VCaP (cell line): ENCODE results near the gene MTF1.

Experiments used
- H3K27ac ChIP-seq: fragments of 450-650 bp; 2 replicates; pipeline ENCODE4 v1.5.1; 2017
- TF ChIP-seq, protein P1 (sequence below): fragments of 450-650 bp; conservative IDR thresholded peaks from 2 replicates; pipeline ENCODE4 v1.5.1; 2017; ENCODE audit warnings: mild to moderate bottlenecking, moderate library complexity

Gene MTF1

DNA sequence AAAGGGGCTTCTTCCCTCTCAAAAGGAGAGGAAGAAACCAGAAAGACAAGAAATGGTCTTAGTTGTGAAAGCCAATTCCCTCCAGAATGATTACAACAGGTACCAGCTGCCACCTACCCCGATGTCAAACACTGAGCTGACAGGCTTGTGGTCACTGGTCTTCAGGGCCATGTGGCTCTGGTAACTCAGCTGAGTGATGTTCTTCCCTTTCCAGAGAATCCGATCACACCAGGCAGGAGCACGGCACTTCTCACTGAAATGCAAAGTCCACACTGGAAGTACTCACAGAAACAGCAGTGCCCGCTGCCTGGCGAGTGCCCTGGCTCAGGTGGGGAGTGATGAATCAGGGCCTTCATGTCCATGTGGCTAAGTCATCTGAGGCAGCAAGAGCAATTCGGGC is 18.7 kb upstream of the MTF1 start:
- H3K27ac ChIP-seq: no peak overlapping the region
- TF ChIP-seq, protein P1, sequence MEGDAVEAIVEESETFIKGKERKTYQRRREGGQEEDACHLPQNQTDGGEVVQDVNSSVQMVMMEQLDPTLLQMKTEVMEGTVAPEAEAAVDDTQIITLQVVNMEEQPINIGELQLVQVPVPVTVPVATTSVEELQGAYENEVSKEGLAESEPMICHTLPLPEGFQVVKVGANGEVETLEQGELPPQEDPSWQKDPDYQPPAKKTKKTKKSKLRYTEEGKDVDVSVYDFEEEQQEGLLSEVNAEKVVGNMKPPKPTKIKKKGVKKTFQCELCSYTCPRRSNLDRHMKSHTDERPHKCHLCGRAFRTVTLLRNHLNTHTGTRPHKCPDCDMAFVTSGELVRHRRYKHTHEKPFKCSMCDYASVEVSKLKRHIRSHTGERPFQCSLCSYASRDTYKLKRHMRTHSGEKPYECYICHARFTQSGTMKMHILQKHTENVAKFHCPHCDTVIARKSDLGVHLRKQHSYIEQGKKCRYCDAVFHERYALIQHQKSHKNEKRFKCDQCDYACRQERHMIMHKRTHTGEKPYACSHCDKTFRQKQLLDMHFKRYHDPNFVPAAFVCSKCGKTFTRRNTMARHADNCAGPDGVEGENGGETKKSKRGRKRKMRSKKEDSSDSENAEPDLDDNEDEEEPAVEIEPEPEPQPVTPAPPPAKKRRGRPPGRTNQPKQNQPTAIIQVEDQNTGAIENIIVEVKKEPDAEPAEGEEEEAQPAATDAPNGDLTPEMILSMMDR: no peak

DNA sequence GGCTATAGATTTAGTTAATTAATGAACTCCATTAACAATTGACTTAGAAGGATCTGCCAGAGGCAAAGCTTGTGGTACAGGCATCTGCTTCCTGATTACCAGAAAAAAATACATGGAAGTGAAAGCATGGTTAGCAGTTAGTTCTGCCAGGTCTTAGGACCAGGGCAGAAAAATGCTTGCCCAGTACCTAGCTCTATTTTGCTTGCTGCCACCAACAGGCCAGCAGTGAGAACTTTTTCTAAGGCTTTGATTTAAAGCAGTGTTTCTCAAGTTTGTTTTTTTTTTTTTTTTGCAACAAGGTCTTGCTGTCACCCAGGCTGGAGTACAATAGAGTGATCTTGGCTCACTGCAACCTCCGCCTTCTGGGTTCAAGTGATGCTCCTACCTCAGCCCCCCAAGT is 16.4 kb upstream of the MTF1 start:
- no peak overlapping the region for H3K27ac ChIP-seq
- TF ChIP-seq, protein P1: peak; percentile 68

DNA sequence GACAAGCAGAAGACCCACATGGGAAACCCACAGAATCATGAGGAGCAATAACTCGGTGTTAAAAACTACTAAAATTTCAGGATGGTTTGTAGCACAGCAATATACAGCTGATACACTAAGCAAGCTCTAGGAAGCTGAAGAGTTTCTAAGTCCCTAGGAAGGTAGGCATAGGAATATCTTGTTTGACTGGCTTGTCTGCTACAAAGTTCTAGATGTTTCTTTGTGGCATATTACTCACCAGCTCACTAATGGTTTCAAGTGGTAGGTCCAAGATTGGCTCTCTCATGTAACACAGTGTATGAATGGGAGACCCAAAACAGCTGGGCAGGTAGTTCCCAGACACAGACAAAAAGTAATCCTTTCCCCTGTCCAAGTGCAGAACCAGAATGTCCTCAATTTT is 13.3 kb upstream of the MTF1 start:
- no peak overlapping the region for H3K27ac ChIP-seq
- TF ChIP-seq, protein P1: no peak

DNA sequence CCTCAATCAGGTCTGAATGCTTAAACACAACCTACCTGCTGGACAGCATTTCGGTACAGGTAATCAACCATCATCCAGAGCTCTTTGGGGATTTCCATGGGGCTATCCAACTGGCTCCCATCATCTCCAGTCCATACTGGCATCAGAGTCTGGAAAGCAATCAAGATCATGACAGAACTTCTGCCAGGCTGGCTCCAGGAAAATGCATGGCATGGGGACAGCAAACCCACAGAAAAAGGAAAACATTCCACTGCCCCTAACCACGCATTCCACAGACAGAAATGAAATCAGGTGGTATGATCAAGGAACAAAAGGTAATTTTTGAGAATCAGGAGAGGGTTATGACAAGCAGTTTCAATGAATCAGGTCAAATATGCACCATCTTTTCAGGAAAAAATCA is 9.1 kb upstream of the MTF1 start:
- TF ChIP-seq, protein P1: no peak
- H3K27ac ChIP-seq: no peak overlapping the region

DNA sequence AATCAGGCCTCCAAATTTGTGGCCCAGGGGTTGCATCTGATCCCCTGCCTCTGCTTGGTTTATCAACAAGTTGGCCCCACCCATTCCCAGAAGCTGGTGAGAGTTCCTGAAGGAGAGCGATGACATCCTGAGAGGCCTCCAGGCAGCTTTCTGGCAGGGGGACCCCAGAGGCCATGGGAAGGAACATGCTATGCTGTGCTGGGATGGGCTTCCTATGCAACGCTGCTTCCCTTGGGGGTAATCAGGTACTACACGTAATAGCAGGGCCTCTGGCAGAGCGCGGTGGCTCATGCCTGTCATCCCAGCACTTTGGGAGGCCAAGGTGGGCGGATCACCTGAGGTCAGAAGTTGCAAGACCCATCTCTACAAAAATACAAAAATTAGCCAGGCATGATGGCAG is 8.4 kb upstream of the MTF1 start:
- H3K27ac ChIP-seq: no peak overlapping the region
- TF ChIP-seq, protein P1: no peak

DNA sequence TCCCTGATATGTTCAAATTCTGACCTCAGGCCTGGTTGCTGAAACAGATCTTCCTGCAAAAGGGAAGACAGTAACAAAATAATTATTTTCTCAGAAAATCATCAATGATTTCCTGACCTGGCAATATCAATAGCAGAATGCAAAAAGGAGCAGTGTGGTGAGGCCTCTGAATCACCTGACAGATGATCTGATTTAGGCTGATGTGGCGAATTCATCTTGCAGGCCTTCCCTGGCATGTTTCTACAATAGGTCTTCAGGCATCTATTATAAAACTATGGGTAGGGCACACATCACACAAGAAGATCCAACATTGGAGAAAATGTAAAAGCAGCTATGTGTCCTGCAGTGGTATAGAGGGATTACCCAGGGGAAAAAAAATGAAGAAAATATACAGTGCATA is 7.1 kb upstream of the MTF1 start:
- TF ChIP-seq, protein P1: no peak
- H3K27ac ChIP-seq: no peak overlapping the region

DNA sequence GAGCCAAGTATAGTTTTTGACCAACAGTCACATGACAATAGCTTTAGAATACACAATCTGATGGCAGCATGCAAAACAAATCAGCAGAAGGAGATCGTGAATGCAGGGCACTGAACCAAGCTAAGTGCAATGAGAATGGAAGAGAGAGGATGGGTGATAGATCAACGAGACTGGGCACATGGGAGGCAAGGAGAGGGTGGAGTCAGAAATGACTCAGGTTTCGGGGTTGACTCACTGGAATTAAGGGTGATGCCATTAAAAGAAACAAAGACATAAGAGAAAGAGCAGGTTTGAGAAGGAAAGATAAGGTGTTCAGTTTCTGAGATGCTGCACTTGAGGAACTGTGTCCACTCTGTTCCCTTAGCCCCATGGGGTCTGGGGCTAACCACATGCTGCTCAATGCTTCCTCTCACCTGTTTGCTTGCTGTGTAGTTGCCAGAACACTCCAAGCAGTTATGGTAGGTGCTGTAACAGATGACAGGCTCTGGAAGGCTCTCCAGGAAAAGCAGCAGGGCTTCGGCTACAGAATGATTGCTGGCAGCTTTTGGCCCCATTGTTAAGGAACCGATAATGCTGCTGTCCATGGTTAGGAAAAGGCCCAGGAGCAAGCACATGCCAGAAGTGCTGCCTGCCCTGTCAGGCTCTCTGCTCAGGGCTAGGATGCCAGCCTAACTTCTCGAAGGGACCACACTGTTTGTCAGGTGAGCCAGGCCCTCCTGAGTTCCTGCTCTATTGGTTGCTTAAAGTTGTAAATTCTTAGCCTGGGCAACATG is 6.1 kb upstream of the MTF1 start:
- no peak overlapping the region for H3K27ac ChIP-seq
- TF ChIP-seq, protein P1: no peak
